ENCODE measurements around the gene KLK12. TPM values are rescaled to one million over a fixed set of nuclear protein-coding genes. Genes with fewer than 3 reads are reported as not detected.

The KLK12 gene
- total and polyA plus RNA-seq, 2 donors (not counting 3 experiments of a cell fraction or from before 2014, with no cell fraction given) = not detected

- no peaks in the 10 kb centered on the region for H3K4me1 ChIP-seq (ENCODE audit: control insufficient read depth, extremely low read depth, insufficient read depth, low read length)
- H2AFZ ChIP-seq (ENCODE audit: low read depth, low read length) = no peak overlapping the region
- no peaks in the 10 kb centered on the region for H3K9me3 ChIP-seq (replicated peaks; ENCODE audit: control insufficient read depth, insufficient read depth, low read length)
- H3K79me2 ChIP-seq (ENCODE audit: control insufficient read depth, insufficient read depth, low read length) = no peaks in the 10 kb centered on the region
- H3K27ac ChIP-seq (ENCODE audit: insufficient read depth, low read depth, low read length) = no peak overlapping the region
- ChIA-PET CTCF (interaction anchor here (0.9 to 2.5 kb wide), 2 partner anchors 23 to 86 kb away, joined by 3 to 35 read pairs; no protein-coding TSS in a partner anchor), POLR2A (no interaction called here)
- dilution Hi-C loops (cut with MboI; ENCODE audit: extremely low pct_ligation_motif_present, low sequenced_read_pairs) (no loop called here), intact Hi-C loops (cut with micrococcal nuclease) (loop anchor here (1.0 kb wide), 1 partner anchor 85 kb away; no protein-coding TSS in a partner anchor)
- no peak for TF ChIP-seq POLR2AphosphoS5 (IDR thresholded peaks at IDR 0.05; ENCODE audit: insufficient read depth, low read depth, low read length)
- no peak for TF ChIP-seq CTCF (IDR thresholded peaks at IDR 0.05; ENCODE audit: extremely low read depth in 1 of 2, insufficient read depth in 1 of 2, low read depth in 1 of 2, low read length in 2 of 2)
- no peak for TF ChIP-seq FOS (IDR thresholded peaks at IDR 0.05; ENCODE audit: borderline replicate concordance, insufficient read depth, low read length)
- TF ChIP-seq MYC (IDR thresholded peaks at IDR 0.05; ENCODE audit: low read depth, low read length) = no peak
- no peak for TF ChIP-seq EZH2 (IDR thresholded peaks at IDR 0.05; ENCODE audit: borderline replicate concordance, low read depth, low read length, severe bottlenecking)
- TF ChIP-seq MAX (IDR thresholded peaks at IDR 0.05; ENCODE audit: insufficient read depth, insufficient read length) = no peak
- no peak for TF ChIP-seq POLR2A (IDR thresholded peaks at IDR 0.05; ENCODE audit: low read depth, low read length)
- TF ChIP-seq JUN (IDR thresholded peaks at IDR 0.05; ENCODE audit: borderline replicate concordance, insufficient read depth, insufficient read length, low read depth) = no peak
- no peak for TF ChIP-seq GATA2 (IDR thresholded peaks at IDR 0.05; ENCODE audit: insufficient read depth, insufficient read length, low read depth, low read length)
- H3K36me3 ChIP-seq (ENCODE audit: control insufficient read depth in 2 of 2, extremely low read depth in 1 of 2, insufficient read depth in 2 of 2, low read length in 2 of 2) = no peaks in the 10 kb centered on the region
- no peak overlapping the region for H3K4me2 ChIP-seq (ENCODE audit: insufficient read depth, low read length)
- no peaks in the 10 kb centered on the region for H4K20me1 ChIP-seq (replicated peaks; ENCODE audit: control insufficient read depth, extremely low read depth, insufficient read depth, low read length)
- H3K9me1 ChIP-seq (replicated peaks; ENCODE audit: control insufficient read depth, extremely low read depth, insufficient read depth, low read length) = no peaks in the 10 kb centered on the region
- no peak for FAIRE-seq
- H3K27me3 ChIP-seq (ENCODE audit: control insufficient read depth in 2 of 2, insufficient read depth in 2 of 2, low read length in 2 of 2) = peaks cover 21 to 25% of the 10 kb centered on the region in 2 experiments
- BruUV-seq (replicated peaks) = no TSS peak
- no peak for DNase-seq (ENCODE audit: low read depth, low spot score)
- H3K9ac ChIP-seq (replicated peaks; ENCODE audit: extremely low read depth, insufficient read depth, low read length) = no peak overlapping the region
- H3K4me3 ChIP-seq (replicated peaks in 1 of 3; ENCODE audit: insufficient read depth in 1 of 3, low read depth in 1 of 3, low read length in 3 of 3) = no peak overlapping the region
Measured at GRCh38 chr19:51015691-51016267, 19.0 kb downstream of the KLK12 start.

Measured in endothelial cell of umbilical vein (primary cell).